ENCODE measurements around the gene XRCC5. TPM values are rescaled to one million over a fixed set of nuclear protein-coding genes. Genes with fewer than 3 reads are reported as not detected.

Gene XRCC5
- polyA plus RNA-seq, 2 donors: 57.9 to 100 TPM

DNA sequence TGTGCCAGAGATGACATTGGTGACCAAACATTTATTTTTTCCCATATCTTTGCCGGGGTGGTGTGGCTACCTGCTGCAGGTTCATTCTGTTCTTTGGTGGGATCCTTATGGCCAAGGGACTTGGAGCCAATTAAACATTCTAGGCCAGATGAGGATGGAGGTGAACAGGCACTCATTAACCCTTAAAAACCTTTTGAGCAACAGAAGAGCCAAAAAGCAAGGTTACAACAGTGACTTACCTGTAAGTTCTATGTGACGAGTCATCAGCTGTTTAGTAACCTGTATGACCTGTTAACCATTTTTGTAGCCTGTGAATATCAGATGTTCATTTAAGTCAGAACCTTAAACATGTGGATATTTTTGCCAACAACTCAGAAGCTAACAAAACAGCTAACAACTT is 105.6 kb downstream of the XRCC5 start:
- Histone ChIP-seq H3K4me3 (ENCODE audit: low read depth in 1 of 2, low read length in 2 of 2) (no peak overlapping the region), H3K9me3 (ENCODE audit: control insufficient read depth in 2 of 2, insufficient read depth in 1 of 2, low read depth in 1 of 2, low read length in 1 of 2) (no peaks in the 10 kb centered on the region), H3K27ac (ENCODE audit: low read depth in 2 of 2, low read length in 1 of 2) (no peak overlapping the region), H3K27me3 (ENCODE audit: control insufficient read depth in 1 of 2, insufficient read depth in 2 of 2, low read length in 2 of 2) (no peaks in the 10 kb centered on the region), H3K36me3 (ENCODE audit: control insufficient read depth in 2 of 2, insufficient read depth in 2 of 2, low read length in 1 of 2) (no peaks in the 10 kb centered on the region), H3K4me1 (ENCODE audit: control insufficient read depth in 2 of 2, insufficient read depth in 2 of 2, low read length in 1 of 2) (peaks cover 0 to 2% of the 10 kb centered on the region in 2 donors)
- WGBS, 2 donors: 69 to 84% methylated on average over 2 of the region's 2 CpGs

DNA sequence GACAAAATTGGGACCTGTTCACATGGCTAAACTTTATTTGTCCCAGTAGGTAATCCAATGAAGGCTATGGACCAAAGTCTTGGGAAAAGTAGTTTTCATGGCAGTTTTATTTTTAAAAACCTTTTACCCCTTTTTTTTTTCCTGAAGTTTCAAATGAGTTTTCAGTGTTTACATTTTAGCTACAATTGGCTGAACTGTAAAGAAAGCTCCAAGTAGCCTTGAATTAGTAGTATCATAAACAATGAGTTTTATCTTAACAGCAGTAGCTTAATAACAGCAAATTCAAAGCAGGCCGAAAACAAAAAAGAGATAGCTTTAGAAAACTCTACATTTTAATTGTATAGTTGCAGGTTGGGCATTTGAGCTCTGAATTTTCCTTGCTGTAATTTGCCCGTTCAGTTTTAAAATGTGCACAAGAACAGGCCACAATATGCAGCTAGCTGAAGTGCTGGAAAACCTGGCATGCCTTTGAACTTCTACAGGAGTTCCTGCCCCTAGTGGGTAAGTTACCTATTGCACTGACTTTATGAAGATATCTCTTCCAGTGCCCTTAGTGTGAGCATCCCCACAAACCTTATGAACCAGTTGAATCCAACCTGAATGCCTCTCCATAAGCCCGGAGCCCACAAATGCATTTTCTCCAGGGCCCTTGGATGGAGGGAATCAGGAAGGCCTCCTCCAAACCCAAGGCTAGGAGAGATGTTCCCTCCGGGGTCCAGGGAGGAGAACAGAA is 106.7 kb downstream of the XRCC5 start:
- 83% methylated on average over 4 of the region's 4 CpGs for WGBS, 2 donors
- Histone ChIP-seq H3K36me3 (ENCODE audit: control insufficient read depth in 2 of 2, insufficient read depth in 2 of 2, low read length in 1 of 2) (no peaks in the 10 kb centered on the region), H3K27ac (ENCODE audit: low read depth in 2 of 2, low read length in 1 of 2) (no peak overlapping the region), H3K9me3 (ENCODE audit: control insufficient read depth in 2 of 2, insufficient read depth in 1 of 2, low read depth in 1 of 2, low read length in 1 of 2) (no peaks in the 10 kb centered on the region), H3K4me1 (ENCODE audit: control insufficient read depth in 2 of 2, insufficient read depth in 2 of 2, low read length in 1 of 2) (peaks cover 0 to 2% of the 10 kb centered on the region in 2 donors), H3K27me3 (ENCODE audit: control insufficient read depth in 1 of 2, insufficient read depth in 2 of 2, low read length in 2 of 2) (no peaks in the 10 kb centered on the region), H3K4me3 (ENCODE audit: low read depth in 1 of 2, low read length in 2 of 2) (no peak overlapping the region)

DNA sequence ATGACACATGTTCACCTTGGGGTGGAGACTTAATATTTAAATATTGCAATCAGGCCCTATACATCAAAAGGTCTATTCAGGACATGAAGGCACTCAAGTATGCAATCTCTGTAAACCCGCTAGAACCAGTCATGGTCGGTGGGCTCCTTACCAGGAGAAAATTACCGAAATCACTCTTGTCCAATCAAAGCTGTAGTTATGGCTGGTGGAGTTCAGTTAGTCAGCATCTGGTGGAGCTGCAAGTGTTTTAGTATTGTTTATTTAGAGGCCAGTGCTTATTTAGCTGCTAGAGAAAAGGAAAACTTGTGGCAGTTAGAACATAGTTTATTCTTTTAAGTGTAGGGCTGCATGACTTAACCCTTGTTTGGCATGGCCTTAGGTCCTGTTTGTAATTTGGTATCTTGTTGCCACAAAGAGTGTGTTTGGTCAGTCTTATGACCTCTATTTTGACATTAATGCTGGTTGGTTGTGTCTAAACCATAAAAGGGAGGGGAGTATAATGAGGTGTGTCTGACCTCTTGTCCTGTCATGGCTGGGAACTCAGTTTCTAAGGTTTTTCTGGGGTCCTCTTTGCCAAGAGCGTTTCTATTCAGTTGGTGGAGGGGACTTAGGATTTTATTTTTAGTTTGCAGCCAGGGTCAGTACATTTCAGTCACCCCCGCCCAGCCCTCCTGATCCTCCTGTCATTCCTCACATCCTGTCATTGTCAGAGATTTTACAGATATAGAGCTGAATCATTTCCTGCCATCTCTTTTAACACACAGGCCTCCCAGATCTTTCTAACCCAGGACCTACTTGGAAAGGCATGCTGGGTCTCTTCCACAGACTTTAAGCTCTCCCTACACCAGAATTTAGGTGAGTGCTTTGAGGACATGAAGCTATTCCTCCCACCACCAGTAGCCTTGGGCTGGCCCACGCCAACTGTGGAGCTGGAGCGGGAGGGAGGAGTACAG is 108.1 kb downstream of the XRCC5 start:
- Histone ChIP-seq H3K4me3 (ENCODE audit: low read depth in 1 of 2, low read length in 2 of 2) (no peak overlapping the region), H3K36me3 (ENCODE audit: control insufficient read depth in 2 of 2, insufficient read depth in 2 of 2, low read length in 1 of 2) (no peaks in the 10 kb centered on the region), H3K27ac (ENCODE audit: low read depth in 2 of 2, low read length in 1 of 2) (no peak overlapping the region), H3K9me3 (ENCODE audit: control insufficient read depth in 2 of 2, insufficient read depth in 1 of 2, low read depth in 1 of 2, low read length in 1 of 2) (no peaks in the 10 kb centered on the region), H3K4me1 (ENCODE audit: control insufficient read depth in 2 of 2, insufficient read depth in 2 of 2, low read length in 1 of 2) (peaks cover 0 to 2% of the 10 kb centered on the region in 2 donors), H3K27me3 (ENCODE audit: control insufficient read depth in 1 of 2, insufficient read depth in 2 of 2, low read length in 2 of 2) (no peaks in the 10 kb centered on the region)
- 77 to 82% methylated on average over 7 of the region's 7 CpGs for WGBS, 2 donors

DNA sequence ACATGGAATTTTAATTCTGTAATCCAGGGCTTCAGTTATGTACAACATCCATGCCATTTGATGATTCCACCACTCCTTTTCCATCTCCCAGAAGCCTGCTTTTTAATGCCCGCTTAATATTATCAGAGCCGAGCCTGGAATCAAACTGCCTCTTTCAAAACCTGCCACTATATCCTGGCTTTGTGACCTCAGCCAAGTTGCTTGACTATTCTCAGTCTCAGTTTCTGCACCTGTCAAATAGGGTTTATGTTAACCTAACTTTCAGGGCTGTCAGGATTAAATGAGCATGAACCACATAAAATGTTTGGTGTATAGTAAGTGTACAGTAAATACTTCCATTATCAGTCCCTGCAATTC is 108.7 kb downstream of the XRCC5 start:
- no peaks in the 10 kb centered on the region for H3K36me3 ChIP-seq (ENCODE audit: control insufficient read depth in 2 of 2, insufficient read depth in 2 of 2, low read length in 1 of 2)
- 81 to 86% methylated on average over 2 of the region's 2 CpGs for WGBS, 2 donors
- H3K27me3 ChIP-seq (ENCODE audit: control insufficient read depth in 1 of 2, insufficient read depth in 2 of 2, low read length in 2 of 2): no peaks in the 10 kb centered on the region
- no peak overlapping the region for H3K4me3 ChIP-seq (ENCODE audit: low read depth in 1 of 2, low read length in 2 of 2)
- H3K4me1 ChIP-seq (ENCODE audit: control insufficient read depth in 2 of 2, insufficient read depth in 2 of 2, low read length in 1 of 2): peaks cover 0 to 2% of the 10 kb centered on the region in 2 donors
- no peak overlapping the region for H3K27ac ChIP-seq (ENCODE audit: low read depth in 2 of 2, low read length in 1 of 2)
- H3K9me3 ChIP-seq (ENCODE audit: control insufficient read depth in 2 of 2, insufficient read depth in 1 of 2, low read depth in 1 of 2, low read length in 1 of 2): no peaks in the 10 kb centered on the region

DNA sequence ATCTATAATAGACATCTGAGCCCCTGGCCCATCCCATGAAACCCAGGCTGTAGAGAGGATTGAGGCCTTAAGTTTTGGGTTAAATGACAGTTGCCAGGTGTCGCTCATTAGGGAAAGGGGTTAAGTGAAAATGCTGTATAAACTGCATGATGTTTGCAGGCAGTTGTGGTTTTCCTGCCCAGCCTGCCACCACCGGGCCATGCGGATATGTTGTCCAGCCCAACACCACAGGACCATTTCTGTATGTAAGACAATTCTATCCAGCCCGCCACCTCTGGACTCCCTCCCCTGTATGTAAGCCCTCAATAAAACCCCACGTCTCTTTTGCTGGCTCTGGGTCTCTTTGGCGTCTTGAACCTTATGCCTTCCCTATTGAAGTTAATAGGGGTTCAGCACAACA is 110.7 kb downstream of the XRCC5 start:
- Histone ChIP-seq H3K27ac (ENCODE audit: low read depth in 2 of 2, low read length in 1 of 2) (no peak overlapping the region), H3K36me3 (ENCODE audit: control insufficient read depth in 2 of 2, insufficient read depth in 2 of 2, low read length in 1 of 2) (no peaks in the 10 kb centered on the region), H3K27me3 (ENCODE audit: control insufficient read depth in 1 of 2, insufficient read depth in 2 of 2, low read length in 2 of 2) (no peaks in the 10 kb centered on the region), H3K9me3 (ENCODE audit: control insufficient read depth in 2 of 2, insufficient read depth in 1 of 2, low read depth in 1 of 2, low read length in 1 of 2) (no peaks in the 10 kb centered on the region), H3K4me1 (ENCODE audit: control insufficient read depth in 2 of 2, insufficient read depth in 2 of 2, low read length in 1 of 2) (peaks cover 0 to 2% of the 10 kb centered on the region in 2 donors), H3K4me3 (ENCODE audit: low read depth in 1 of 2, low read length in 2 of 2) (no peak overlapping the region)
- WGBS, 2 donors: 85 to 93% methylated on average over 6 of the region's 6 CpGs

DNA sequence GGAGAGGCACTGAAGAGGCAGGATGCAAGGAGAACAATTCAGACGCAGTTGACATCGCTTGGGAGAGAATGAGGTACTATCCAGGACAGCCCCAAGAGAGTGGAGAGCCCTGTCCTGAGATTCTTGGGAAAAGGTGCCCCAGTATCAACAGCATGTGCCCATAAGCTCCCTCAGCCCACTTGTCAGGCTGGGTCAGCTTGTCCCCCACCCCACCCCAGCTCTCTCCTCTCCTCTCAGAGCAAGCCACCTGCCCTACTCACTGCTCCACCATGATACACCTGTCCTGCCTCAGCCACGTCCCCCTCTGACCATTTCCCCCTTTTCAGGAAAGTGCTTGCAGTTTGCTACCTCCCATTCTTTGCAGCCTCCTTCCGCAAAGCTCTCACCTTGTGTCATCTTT is 111.8 kb downstream of the XRCC5 start:
- no peaks in the 10 kb centered on the region for H3K9me3 ChIP-seq (ENCODE audit: control insufficient read depth in 2 of 2, insufficient read depth in 1 of 2, low read depth in 1 of 2, low read length in 1 of 2)
- 92% methylated on average over 4 of the region's 4 CpGs for WGBS, 2 donors
- no peaks in the 10 kb centered on the region for H3K36me3 ChIP-seq (ENCODE audit: control insufficient read depth in 2 of 2, insufficient read depth in 2 of 2, low read length in 1 of 2)
- H3K27ac ChIP-seq (ENCODE audit: low read depth in 2 of 2, low read length in 1 of 2): no peak overlapping the region
- peaks cover 0 to 2% of the 10 kb centered on the region in 2 donors for H3K4me1 ChIP-seq (ENCODE audit: control insufficient read depth in 2 of 2, insufficient read depth in 2 of 2, low read length in 1 of 2)
- no peak overlapping the region for H3K4me3 ChIP-seq (ENCODE audit: low read depth in 1 of 2, low read length in 2 of 2)
- H3K27me3 ChIP-seq (ENCODE audit: control insufficient read depth in 1 of 2, insufficient read depth in 2 of 2, low read length in 2 of 2): no peaks in the 10 kb centered on the region

DNA sequence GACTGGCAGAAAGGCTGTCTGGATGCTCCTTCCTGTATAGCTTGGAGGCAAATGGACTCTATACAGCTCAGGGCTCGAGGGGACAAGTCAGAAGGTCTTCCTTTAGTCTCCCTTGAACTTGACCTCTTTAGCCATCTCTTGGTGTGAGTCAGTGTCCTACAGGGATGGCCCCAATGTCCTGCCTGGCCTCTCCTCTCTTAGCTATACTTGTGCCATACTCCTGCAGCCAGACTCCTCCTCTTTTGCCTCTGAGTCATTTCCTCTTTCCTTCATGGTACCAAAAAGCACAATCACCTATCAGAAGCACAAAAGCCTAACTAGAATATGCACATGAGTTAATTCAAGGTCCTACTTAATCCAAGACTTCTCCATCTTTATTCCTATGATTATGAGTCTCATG is 112.7 kb downstream of the XRCC5 start:
- 67 to 73% methylated on average over 1 of the region's 1 CpG for WGBS, 2 donors
- peaks cover 0 to 2% of the 10 kb centered on the region in 2 donors for H3K4me1 ChIP-seq (ENCODE audit: control insufficient read depth in 2 of 2, insufficient read depth in 2 of 2, low read length in 1 of 2)

DNA sequence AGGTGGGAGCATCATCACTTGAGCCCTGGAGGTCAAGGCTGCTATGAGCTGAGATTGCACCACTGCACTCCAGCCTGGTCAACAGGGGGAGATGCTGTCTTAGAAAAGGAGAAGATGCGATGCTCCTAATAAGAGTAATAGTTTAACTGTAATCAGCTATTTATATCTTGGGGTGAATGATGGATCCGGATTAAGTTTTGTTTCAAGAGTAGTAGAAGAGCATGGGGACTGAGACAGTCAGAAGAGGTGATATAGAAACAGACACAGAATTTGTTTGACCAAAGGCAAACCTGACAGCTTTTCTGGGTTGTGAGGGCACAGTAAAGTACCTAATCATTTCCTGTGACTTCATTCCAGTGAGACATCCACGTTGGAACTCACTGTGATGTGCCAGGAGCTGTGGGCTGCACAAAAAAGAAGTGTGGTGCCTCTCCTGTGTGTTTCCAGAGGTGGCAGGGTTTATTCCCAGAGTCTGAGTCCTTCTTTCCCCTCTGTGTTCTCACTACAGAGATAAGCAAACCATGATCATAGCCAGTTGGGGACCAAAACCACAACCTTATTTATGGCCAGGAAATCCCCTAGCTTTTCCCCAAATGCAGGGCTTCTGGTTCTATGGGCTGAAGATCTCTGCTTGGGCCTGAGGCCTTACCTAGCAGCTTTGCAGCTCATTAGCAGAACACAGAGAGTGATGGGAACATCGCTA is 113.7 kb downstream of the XRCC5 start:
- WGBS, 2 donors: 61 to 62% methylated on average over 4 of the region's 4 CpGs

More for the DNA sequence above, 112.7 kb downstream of the XRCC5 start:
- Histone ChIP-seq H3K27ac (ENCODE audit: low read depth in 2 of 2, low read length in 1 of 2) (no peak overlapping the region), H3K9me3 (ENCODE audit: control insufficient read depth in 2 of 2, insufficient read depth in 1 of 2, low read depth in 1 of 2, low read length in 1 of 2) (no peaks in the 10 kb centered on the region), H3K36me3 (ENCODE audit: control insufficient read depth in 2 of 2, insufficient read depth in 2 of 2, low read length in 1 of 2) (no peaks in the 10 kb centered on the region), H3K4me3 (ENCODE audit: low read depth in 1 of 2, low read length in 2 of 2) (no peak overlapping the region), H3K27me3 (ENCODE audit: control insufficient read depth in 1 of 2, insufficient read depth in 2 of 2, low read length in 2 of 2) (no peaks in the 10 kb centered on the region)

DNA sequence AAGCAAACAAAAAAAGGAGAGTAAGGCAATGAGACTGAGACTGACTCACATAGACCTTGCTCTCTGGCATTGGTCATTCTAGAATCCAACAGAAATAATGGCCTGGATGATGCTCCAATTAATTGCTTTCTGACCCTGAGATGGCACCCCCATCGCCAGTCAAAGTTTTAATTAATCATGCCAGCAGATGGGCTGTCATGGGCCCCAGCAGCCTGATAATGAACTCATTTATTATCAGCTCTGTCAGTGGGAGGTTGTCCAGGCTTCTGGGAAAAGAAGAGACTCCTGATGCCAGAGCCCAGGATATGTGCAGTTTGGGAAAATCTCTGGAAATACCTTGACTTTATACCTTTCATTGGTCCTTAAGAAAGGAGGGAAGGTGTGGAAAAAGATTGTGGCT is 115.2 kb downstream of the XRCC5 start:
- H3K9me3 ChIP-seq (ENCODE audit: control insufficient read depth in 2 of 2, insufficient read depth in 1 of 2, low read depth in 1 of 2, low read length in 1 of 2): no peaks in the 10 kb centered on the region
- WGBS, 2 donors: 78 to 91% methylated on average over 1 of the region's 1 CpG
- no peak overlapping the region for H3K27ac ChIP-seq (ENCODE audit: low read depth in 2 of 2, low read length in 1 of 2)
- no peaks in the 10 kb centered on the region for H3K27me3 ChIP-seq (ENCODE audit: control insufficient read depth in 1 of 2, insufficient read depth in 2 of 2, low read length in 2 of 2)
- H3K4me3 ChIP-seq (ENCODE audit: low read depth in 1 of 2, low read length in 2 of 2): no peak overlapping the region
- H3K36me3 ChIP-seq (ENCODE audit: control insufficient read depth in 2 of 2, insufficient read depth in 2 of 2, low read length in 1 of 2): no peaks in the 10 kb centered on the region
- no peaks in the 10 kb centered on the region for H3K4me1 ChIP-seq (ENCODE audit: control insufficient read depth in 2 of 2, insufficient read depth in 2 of 2, low read length in 1 of 2)

More for the DNA sequence above, 113.7 kb downstream of the XRCC5 start:
- H3K4me3 ChIP-seq (ENCODE audit: low read depth in 1 of 2, low read length in 2 of 2): no peak overlapping the region
- H3K27me3 ChIP-seq (ENCODE audit: control insufficient read depth in 1 of 2, insufficient read depth in 2 of 2, low read length in 2 of 2): no peaks in the 10 kb centered on the region
- no peaks in the 10 kb centered on the region for H3K4me1 ChIP-seq (ENCODE audit: control insufficient read depth in 2 of 2, insufficient read depth in 2 of 2, low read length in 1 of 2)
- H3K9me3 ChIP-seq (ENCODE audit: control insufficient read depth in 2 of 2, insufficient read depth in 1 of 2, low read depth in 1 of 2, low read length in 1 of 2): no peaks in the 10 kb centered on the region
- no peak overlapping the region for H3K27ac ChIP-seq (ENCODE audit: low read depth in 2 of 2, low read length in 1 of 2)
- no peaks in the 10 kb centered on the region for H3K36me3 ChIP-seq (ENCODE audit: control insufficient read depth in 2 of 2, insufficient read depth in 2 of 2, low read length in 1 of 2)
